BJ (cell line): Measurements from ENCODE around the gene TAOK1. TPM values are rescaled to one million over a fixed set of nuclear protein-coding genes. Genes with fewer than 3 reads are reported as not detected.

Source experiments
- CTCF ChIA-PET: fragments of 350-600 bp; formaldehyde crosslinking; extraction: SDS; loops from one replicate; lab custom pipeline; 2021; ENCODE audit warnings: antibody characterized with exemption, inconsistent platforms; lab: Yijun Ruan, JAX
- POLR2A ChIA-PET: fragments of 300-600 bp; sonication (Branson Sonifier 250); formaldehyde crosslinking; extraction: SDS; loops from one replicate; lab custom pipeline; 2021; ENCODE audit warnings: antibody characterized with exemption; lab: Charles Lee
- DNase-seq: peaks from one replicate; pipeline ENCODE4 v3.0.0-alpha.2; 2011; ENCODE audit warnings: low read depth
- H3K27me3 ChIP-seq: 2 replicates; pipeline ENCODE4 v1.6.0; 2011; ENCODE audit warnings: low read length; ENCODE audit not compliant: control insufficient read depth, insufficient read depth
- H3K36me3 ChIP-seq: 2 replicates; pipeline ENCODE4 v1.5.1; 2011; ENCODE audit warnings: low read length; ENCODE audit not compliant: control insufficient read depth, insufficient read depth
- H3K4me3 ChIP-seq: 2 replicates; pipeline ENCODE4 v1.5.1; 2011; ENCODE audit warnings: low read depth, mild to moderate bottlenecking, control low read depth, low read length
- CTCF ChIP-seq: IDR thresholded peaks from 2 replicates; pipeline ENCODE4 v1.5.1; 2011; ENCODE audit warnings: low read depth, mild to moderate bottlenecking, control low read depth, inconsistent platforms, low read length, moderate library complexity; ENCODE audit not compliant: insufficient read depth
- polyA plus RNA-seq: library from polyadenylated mRNA; depleted of rRNA; stranded (reverse); fragments of >200 nt; gene quantifications from 2 replicates; pipeline ENCODE4 v1.2.3, GENCODE V29; 2011; rRNA removed
- small RNA-seq: library from RNA; depleted of rRNA; stranded (forward); fragments of <200 nt; gene quantifications from one replicate; pipeline ENCODE3, GENCODE V24; 2012; ENCODE audit warnings: low replicate concordance, low read depth; ENCODE audit not compliant: insufficient read length

Gene TAOK1
- polyA plus RNA-seq, 1 experiment = 9.1 TPM

GRCh38 chr17:29597361-29598172 is 207.4 kb downstream of the TAOK1 start:
- TF ChIP-seq CTCF = no peak
- Histone ChIP-seq H3K36me3 (no peaks in the 10 kb centered on the region), H3K4me3 (no peak overlapping the region), H3K27me3 (no peaks in the 10 kb centered on the region)
- CTCF ChIA-PET = interaction anchor here (0.6 to 1.8 kb wide), 4 partner anchors 16 to 43 kb away, joined by 3 to 6 read pairs (median 4); no protein-coding TSS in a partner anchor
- POLR2A ChIA-PET = no interaction called here
- no peak for DNase-seq

Small RNA genes within 50 kb of the gene (small RNA-seq; reads per million reads assigned to genes)
- gene RNU4-34P (not detected), gene RNU6-1034P (not detected), gene RNU6-711P (not detected)

Other genes starting within 250 kb of the TAOK1 start
- 8.2 and 12.0 TPM in 2 replicates for gene MYO18A, start 210.0 kb upstream of the TAOK1 start, polyA plus RNA-seq
- gene CRYBA1, start 143.5 kb upstream of the TAOK1 start, polyA plus RNA-seq = not detected in 2 replicates
- 7.3 and 9.5 TPM in 2 replicates for gene NUFIP2, start 96.2 kb upstream of the TAOK1 start, polyA plus RNA-seq
- 5.2 and 5.8 TPM in 2 replicates for gene ABHD15, start 176.7 kb downstream of the TAOK1 start, polyA plus RNA-seq
- gene TP53I13, start 178.3 kb downstream of the TAOK1 start, polyA plus RNA-seq = 26.8 and 38.7 TPM in 2 replicates
- gene GIT1, start 199.3 kb downstream of the TAOK1 start, polyA plus RNA-seq = 21.6 and 32.0 TPM in 2 replicates
- gene ANKRD13B, start 202.8 kb downstream of the TAOK1 start, polyA plus RNA-seq = 1.9 and 3.1 TPM in 2 replicates
- 8.0 and 19.3 TPM in 2 replicates for gene CORO6, start 232.5 kb downstream of the TAOK1 start, polyA plus RNA-seq